Nephron (organoid): ENCODE measurements around the gene IFI16.

Experiments
- H3K27ac Mint-ChIP-seq, 3 experiments: 2 replicates each; pipeline ENCODE4 v1.8.0; 2020; ENCODE audit warnings: mixed read lengths in 3 of 3, mild to moderate bottlenecking in 2 of 3, moderate library complexity in 1 of 3
- H3K27me3 Mint-ChIP-seq: 2 replicates; pipeline ENCODE4 v1.8.0; 2021; ENCODE audit warnings: low read depth, mild to moderate bottlenecking, moderate library complexity, mixed read lengths
- H3K36me3 Mint-ChIP-seq: 2 replicates; pipeline ENCODE4 v1.8.0; 2020; ENCODE audit warnings: low read depth, mixed read lengths
- H3K4me1 Mint-ChIP-seq: 2 replicates; pipeline ENCODE4 v1.8.0; 2020; ENCODE audit warnings: mixed read lengths
- H3K4me3 Mint-ChIP-seq, 3 experiments: 2 replicates each; pipeline ENCODE4 v1.8.0; 2020; ENCODE audit warnings: mild to moderate bottlenecking in 3 of 3, mixed read lengths in 3 of 3, moderate library complexity in 2 of 3
- H3K9me3 Mint-ChIP-seq: 2 replicates; pipeline ENCODE4 v1.8.0; 2020; ENCODE audit warnings: mixed read lengths
- CTCF ChIP-seq, 3 experiments: fragments of 200-600 bp; sonication (generic); IDR thresholded peaks; one replicate each; pipeline ENCODE4 v1.5.0; 2021; ENCODE audit warnings: antibody characterized with exemption in 3 of 3; ENCODE audit not compliant: unreplicated experiment in 3 of 3

Gene IFI16

GRCh38 chr1:159067699-159068621, 58.3 kb downstream of the IFI16 start:
- Mint-ChIP-seq H3K4me1 (no peaks in the 10 kb centered on the region), H3K36me3 (no peaks in the 10 kb centered on the region), H3K27ac (no peak overlapping the region), H3K27me3 (no peaks in the 10 kb centered on the region), H3K4me3 (no peak overlapping the region), H3K9me3 (no peaks in the 10 kb centered on the region)
- no peak for TF ChIP-seq CTCF (IDR thresholded peaks at IDR 0.05; ENCODE audit: unreplicated experiment in 3 of 3)

- no peak for TF ChIP-seq CTCF (IDR thresholded peaks at IDR 0.05; ENCODE audit: unreplicated experiment in 3 of 3)
- no peaks in the 10 kb centered on the region for H3K27me3 Mint-ChIP-seq
- no peaks in the 10 kb centered on the region for H3K9me3 Mint-ChIP-seq
- H3K4me1 Mint-ChIP-seq: no peaks in the 10 kb centered on the region
- H3K36me3 Mint-ChIP-seq: no peaks in the 10 kb centered on the region
- no peak overlapping the region for H3K4me3 Mint-ChIP-seq
- H3K27ac Mint-ChIP-seq: no peak overlapping the region
Observed at GRCh38 chr1:159068886-159069285, 59.2 kb downstream of the IFI16 start.

- Mint-ChIP-seq H3K4me1 (no peaks in the 10 kb centered on the region), H3K36me3 (no peaks in the 10 kb centered on the region), H3K27me3 (no peaks in the 10 kb centered on the region), H3K27ac (no peak overlapping the region), H3K9me3 (no peaks in the 10 kb centered on the region), H3K4me3 (no peak overlapping the region)
- peak; percentile 72 to 85 (median 73) for TF ChIP-seq CTCF (IDR thresholded peaks at IDR 0.05; ENCODE audit: unreplicated experiment in 3 of 3)
Observed at GRCh38 chr1:159071970-159072582, 62.4 kb downstream of the IFI16 start.

- no peaks in the 10 kb centered on the region for H3K9me3 Mint-ChIP-seq
- no peaks in the 10 kb centered on the region for H3K4me1 Mint-ChIP-seq
- no peaks in the 10 kb centered on the region for H3K27me3 Mint-ChIP-seq
- no peak within 1 kb of the TSS for H3K27ac Mint-ChIP-seq
- H3K4me3 Mint-ChIP-seq: no peak within 1 kb of the TSS
- no peaks in the 10 kb centered on the region for H3K36me3 Mint-ChIP-seq
- TF ChIP-seq CTCF (IDR thresholded peaks at IDR 0.05; ENCODE audit: unreplicated experiment in 3 of 3): no peak
Observed at GRCh38 chr1:159076438-159077119, 66.9 kb downstream of the IFI16 start, which contains the start of gene AIM2. Gene AIM2, minus strand, starts transcription at chr1:159076766. Its CDS starts 3,267 bp downstream, at chr1:159073499.

GRCh38 chr1:159077120-159077961, 67.6 kb downstream of the IFI16 start:
- Mint-ChIP-seq H3K36me3 (no peaks in the 10 kb centered on the region), H3K27me3 (no peaks in the 10 kb centered on the region), H3K27ac (no peak overlapping the region), H3K9me3 (no peaks in the 10 kb centered on the region), H3K4me3 (no peak overlapping the region), H3K4me1 (no peaks in the 10 kb centered on the region)
- TF ChIP-seq CTCF (IDR thresholded peaks at IDR 0.05; ENCODE audit: unreplicated experiment in 3 of 3): no peak
